H9 (cell line): ENCODE measurements around the gene EPAS1. TPM values are rescaled to one million over a fixed set of nuclear protein-coding genes. Genes with fewer than 3 reads are reported as not detected.

Source experiments
- DNase-seq: peaks from one replicate; pipeline ENCODE4 v3.0.0-alpha.2; 2017
- H2AFZ ChIP-seq: one replicate; pipeline ENCODE4 v1.6.1; 2013; ENCODE audit warnings: mild to moderate bottlenecking, low read length, control low read depth, moderate library complexity
- H2AK5ac ChIP-seq: 2 replicates; pipeline ENCODE4 v1.6.1; 2013; ENCODE audit warnings: low read length, control low read depth, mixed read lengths; ENCODE audit not compliant: insufficient read length
- H2BK120ac ChIP-seq: one replicate; pipeline ENCODE4 v1.6.1; 2013; ENCODE audit warnings: low read depth, mild to moderate bottlenecking, low read length, control low read depth, inconsistent platforms; ENCODE audit not compliant: poor library complexity, severe bottlenecking
- H2BK12ac ChIP-seq: 2 replicates; pipeline ENCODE4 v1.6.1; 2013; ENCODE audit warnings: low read length, control low read depth, mixed read lengths, low read depth; ENCODE audit not compliant: insufficient read length
- H2BK15ac ChIP-seq: 2 replicates; pipeline ENCODE4 v1.6.1; 2013; ENCODE audit warnings: low read depth, low read length, control low read depth
- H2BK20ac ChIP-seq: one replicate; pipeline ENCODE4 v1.6.1; 2013; ENCODE audit warnings: low read depth, mild to moderate bottlenecking, low read length, control low read depth, inconsistent platforms; ENCODE audit not compliant: poor library complexity, severe bottlenecking
- H2BK5ac ChIP-seq: 2 replicates; pipeline ENCODE4 v1.6.1; 2013; ENCODE audit warnings: low read length, control low read depth, mixed read lengths; ENCODE audit not compliant: insufficient read length
- H3K14ac ChIP-seq: 2 replicates; pipeline ENCODE4 v1.6.1; 2013; ENCODE audit warnings: low read length, control low read depth; ENCODE audit not compliant: insufficient read depth
- H3K18ac ChIP-seq: 2 replicates; pipeline ENCODE4 v1.6.1; 2013; ENCODE audit warnings: low read depth, mild to moderate bottlenecking, mixed read lengths, low read length, control low read depth; ENCODE audit not compliant: insufficient read length
- H3K23ac ChIP-seq: 2 replicates; pipeline ENCODE4 v1.6.1; 2013; ENCODE audit warnings: low read length, control low read depth, mixed read lengths, low read depth; ENCODE audit not compliant: insufficient read length
- H3K23me2 ChIP-seq: 2 replicates; pipeline ENCODE4 v1.6.1; 2013; ENCODE audit warnings: low read depth, mild to moderate bottlenecking, mixed read lengths, low read length, control low read depth; ENCODE audit not compliant: insufficient read length, poor library complexity, severe bottlenecking
- H3K27ac ChIP-seq: 2 replicates; pipeline ENCODE4 v1.5.1; 2013; ENCODE audit warnings: low read length, control low read depth, mixed read lengths, low read depth; ENCODE audit not compliant: insufficient read length
- H3K27me3 ChIP-seq: 2 replicates; pipeline ENCODE4 v1.6.1; 2013; ENCODE audit warnings: low read length, control low read depth, inconsistent platforms; ENCODE audit not compliant: insufficient read depth
- H3K4ac ChIP-seq: 2 replicates; pipeline ENCODE4 v1.6.1; 2013; ENCODE audit warnings: low read depth, mild to moderate bottlenecking, control low read depth, inconsistent platforms, low read length, moderate library complexity
- H3K4me1 ChIP-seq: 2 replicates; pipeline ENCODE4 v1.6.1; 2013; ENCODE audit warnings: low read length, control low read depth, inconsistent platforms; ENCODE audit not compliant: insufficient read depth
- H3K4me2 ChIP-seq: 2 replicates; pipeline ENCODE4 v1.6.1; 2013; ENCODE audit warnings: low read length, control low read depth, mixed read lengths; ENCODE audit not compliant: insufficient read length, insufficient read depth
- H3K56ac ChIP-seq: 2 replicates; pipeline ENCODE4 v1.6.1; 2013; ENCODE audit warnings: low read depth, mild to moderate bottlenecking, mixed read lengths, low read length, control low read depth; ENCODE audit not compliant: insufficient read length
- H3K79me1 ChIP-seq: 2 replicates; pipeline ENCODE4 v1.6.1; 2013; ENCODE audit warnings: low read depth, mild to moderate bottlenecking, moderate library complexity, low read length, control low read depth, inconsistent platforms; ENCODE audit not compliant: insufficient read depth, poor library complexity, severe bottlenecking
- H3K79me2 ChIP-seq: 2 replicates; pipeline ENCODE4 v1.6.1; 2013; ENCODE audit warnings: low read length, control low read depth, inconsistent platforms; ENCODE audit not compliant: insufficient read depth
- H3K9ac ChIP-seq: 2 replicates; pipeline ENCODE4 v1.6.1; 2013; ENCODE audit warnings: low read length, control low read depth, mixed read lengths; ENCODE audit not compliant: insufficient read length; ENCODE audit errors: extremely low read depth
- H3K9me3 ChIP-seq: one replicate; pipeline ENCODE4 v1.6.1; 2013; ENCODE audit warnings: low read depth, low read length, inconsistent platforms; ENCODE audit not compliant: control insufficient read depth
- H3T11ph ChIP-seq: one replicate; pipeline ENCODE4 v1.6.1; 2013; ENCODE audit warnings: mild to moderate bottlenecking, low read length, control low read depth, inconsistent platforms
- H4K20me1 ChIP-seq: one replicate; pipeline ENCODE4 v1.6.1; 2013; ENCODE audit not compliant: control insufficient read depth, insufficient read length, insufficient read depth
- H4K5ac ChIP-seq: 2 replicates; pipeline ENCODE4 v1.6.1; 2013; ENCODE audit warnings: low read depth, mild to moderate bottlenecking, mixed read lengths, low read length, control low read depth; ENCODE audit not compliant: insufficient read length
- H4K8ac ChIP-seq: replicated peaks from 2 replicates; pipeline ENCODE4 v1.6.1; 2013; ENCODE audit warnings: low read length, control low read depth, mixed read lengths, low read depth; ENCODE audit not compliant: insufficient read length
- H4K91ac ChIP-seq: 2 replicates; pipeline ENCODE4 v1.6.1; 2013; ENCODE audit warnings: low read depth, mild to moderate bottlenecking, moderate library complexity, mixed read lengths, low read length, control low read depth; ENCODE audit not compliant: insufficient read length
- H3K27ac Mint-ChIP-seq, 3 experiments: 2 replicates in 2 of 3; 3 replicates in 1 of 3; pipeline ENCODE4 v1.8.0; 2020 to 2021; ENCODE audit warnings: mixed read lengths in 3 of 3, mild to moderate bottlenecking in 1 of 3, moderate library complexity in 1 of 3
- H3K27me3 Mint-ChIP-seq: 2 replicates; pipeline ENCODE4 v1.8.0; 2021; ENCODE audit warnings: low read depth, mild to moderate bottlenecking, moderate library complexity, mixed read lengths
- H3K36me3 Mint-ChIP-seq, 3 experiments: 2 replicates in 2 of 3; 3 replicates in 1 of 3; pipeline ENCODE4 v1.8.0; 2020 to 2021; ENCODE audit warnings: low read depth in 3 of 3, mixed read lengths in 3 of 3; ENCODE audit not compliant: insufficient read depth in 1 of 3
- H3K4me1 Mint-ChIP-seq, 2 experiments: 2 replicates each; pipeline ENCODE4 v1.8.0; 2020; ENCODE audit warnings: mixed read lengths in 2 of 2
- H3K4me3 Mint-ChIP-seq, 2 experiments: 2 replicates in 1 of 2; 3 replicates in 1 of 2; pipeline ENCODE4 v1.8.0; 2020 to 2021; ENCODE audit warnings: mild to moderate bottlenecking in 2 of 2, mixed read lengths in 2 of 2, moderate library complexity in 1 of 2
- H3K9me3 Mint-ChIP-seq, 2 experiments: 2 replicates in 1 of 2; 3 replicates in 1 of 2; pipeline ENCODE4 v1.8.0; 2020; ENCODE audit warnings: mild to moderate bottlenecking in 2 of 2, mixed read lengths in 2 of 2, moderate library complexity in 1 of 2
- total RNA-seq: library from RNA; stranded (reverse); gene quantifications from 2 replicates; pipeline ENCODE4 v1.2.1, GENCODE V29; 2021
- TF ChIP-seq, protein P1 (sequence below): fragments of 200-600 bp; sonication (generic); conservative IDR thresholded peaks from 3 replicates; pipeline ENCODE4 v1.8.0; 2021; ENCODE audit warnings: antibody characterized with exemption, mild to moderate bottlenecking

The EPAS1 gene
- total RNA-seq, 1 experiment from 2014 or later = 1.1 TPM

- H3K56ac ChIP-seq = no peak overlapping the region
- no peak overlapping the region for H2AFZ ChIP-seq
- H3K36me3 Mint-ChIP-seq = peaks cover 5 to 38% (median 22%) of the 10 kb centered on the region in 3 experiments; a peak in 6 of 7 replicates
- no peak overlapping the region for H2BK20ac ChIP-seq
- H3K4me1 Mint-ChIP-seq = peaks cover 5% of the 10 kb centered on the region in 2 experiments; a peak in 3 of 4 replicates
- no peaks in the 10 kb centered on the region for H3K23me2 ChIP-seq
- no peak overlapping the region for H3K18ac ChIP-seq
- H3K9me3 Mint-ChIP-seq = peaks cover 39 to 45% of the 10 kb centered on the region in 2 experiments
- H4K91ac ChIP-seq = no peak overlapping the region
- no peak overlapping the region for H3K27ac Mint-ChIP-seq
- H4K8ac ChIP-seq = no peak overlapping the region
- no peak overlapping the region for H2BK15ac ChIP-seq
- DNase-seq = no peak
- no peaks in the 10 kb centered on the region for H3K9me3 ChIP-seq
- TF ChIP-seq, protein P1, sequence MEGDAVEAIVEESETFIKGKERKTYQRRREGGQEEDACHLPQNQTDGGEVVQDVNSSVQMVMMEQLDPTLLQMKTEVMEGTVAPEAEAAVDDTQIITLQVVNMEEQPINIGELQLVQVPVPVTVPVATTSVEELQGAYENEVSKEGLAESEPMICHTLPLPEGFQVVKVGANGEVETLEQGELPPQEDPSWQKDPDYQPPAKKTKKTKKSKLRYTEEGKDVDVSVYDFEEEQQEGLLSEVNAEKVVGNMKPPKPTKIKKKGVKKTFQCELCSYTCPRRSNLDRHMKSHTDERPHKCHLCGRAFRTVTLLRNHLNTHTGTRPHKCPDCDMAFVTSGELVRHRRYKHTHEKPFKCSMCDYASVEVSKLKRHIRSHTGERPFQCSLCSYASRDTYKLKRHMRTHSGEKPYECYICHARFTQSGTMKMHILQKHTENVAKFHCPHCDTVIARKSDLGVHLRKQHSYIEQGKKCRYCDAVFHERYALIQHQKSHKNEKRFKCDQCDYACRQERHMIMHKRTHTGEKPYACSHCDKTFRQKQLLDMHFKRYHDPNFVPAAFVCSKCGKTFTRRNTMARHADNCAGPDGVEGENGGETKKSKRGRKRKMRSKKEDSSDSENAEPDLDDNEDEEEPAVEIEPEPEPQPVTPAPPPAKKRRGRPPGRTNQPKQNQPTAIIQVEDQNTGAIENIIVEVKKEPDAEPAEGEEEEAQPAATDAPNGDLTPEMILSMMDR = no peak
- H3T11ph ChIP-seq = no peak overlapping the region
- H3K79me1 ChIP-seq = no peaks in the 10 kb centered on the region
- no peak overlapping the region for H2BK120ac ChIP-seq
- H3K4me2 ChIP-seq = no peak overlapping the region
- H3K79me2 ChIP-seq = no peaks in the 10 kb centered on the region
- H3K4me3 Mint-ChIP-seq = no peak overlapping the region
- H3K4me1 ChIP-seq = no peaks in the 10 kb centered on the region
- H2BK5ac ChIP-seq = no peak overlapping the region
- no peak overlapping the region for H3K23ac ChIP-seq
- no peaks in the 10 kb centered on the region; the same call in 1 of the 2 replicates for H3K27me3 Mint-ChIP-seq
- H3K4ac ChIP-seq = no peak overlapping the region
- H4K20me1 ChIP-seq = no peaks in the 10 kb centered on the region
- H3K27me3 ChIP-seq = no peaks in the 10 kb centered on the region
- H4K5ac ChIP-seq = no peak overlapping the region
- no peak overlapping the region for H2BK12ac ChIP-seq
- H3K9ac ChIP-seq = no peak overlapping the region
- no peak overlapping the region for H3K14ac ChIP-seq
- no peak overlapping the region for H3K27ac ChIP-seq
- no peak overlapping the region for H2AK5ac ChIP-seq
Measured at GRCh38 chr2:46416280-46416679, 119.1 kb downstream of the EPAS1 start.
